ENCODE results near the gene SIRPD.
"Not testable (repeated sequence)": the region's sequence is repeated elsewhere in the genome, so short reads cannot be mapped to it uniquely, and the experiment has no call there.

SIRPD gene

DNA sequence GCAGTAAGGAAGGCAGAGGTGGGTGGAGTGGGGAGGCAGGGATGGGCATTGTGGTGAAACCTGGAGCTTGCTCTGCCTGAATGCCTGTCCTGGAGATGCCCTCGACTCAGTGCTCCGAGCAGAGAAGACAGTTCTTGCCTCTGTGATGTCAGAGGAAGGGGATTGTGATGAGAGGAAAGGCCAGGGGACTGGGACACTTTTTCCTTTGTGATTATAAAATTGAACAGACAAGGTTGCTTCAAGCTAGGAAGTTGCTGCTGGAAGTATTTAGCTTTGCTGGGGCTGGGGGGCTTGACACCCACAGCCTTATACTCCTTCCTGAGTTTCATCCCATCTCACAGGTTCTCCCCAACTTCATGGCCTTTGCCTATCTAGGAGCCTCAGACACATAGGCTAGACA is at the start of gene SIRPD:
SIRPD (minus strand) TSS at position 101 of the 400 bp plus-strand sequence; CDS start at position 49, 52 bp downstream.
- FAIRE-seq, result no peak

GRCh38 chr20:1600736-1601135 is 43.2 kb upstream of the SIRPD start:
- no peak for FAIRE-seq

DNA sequence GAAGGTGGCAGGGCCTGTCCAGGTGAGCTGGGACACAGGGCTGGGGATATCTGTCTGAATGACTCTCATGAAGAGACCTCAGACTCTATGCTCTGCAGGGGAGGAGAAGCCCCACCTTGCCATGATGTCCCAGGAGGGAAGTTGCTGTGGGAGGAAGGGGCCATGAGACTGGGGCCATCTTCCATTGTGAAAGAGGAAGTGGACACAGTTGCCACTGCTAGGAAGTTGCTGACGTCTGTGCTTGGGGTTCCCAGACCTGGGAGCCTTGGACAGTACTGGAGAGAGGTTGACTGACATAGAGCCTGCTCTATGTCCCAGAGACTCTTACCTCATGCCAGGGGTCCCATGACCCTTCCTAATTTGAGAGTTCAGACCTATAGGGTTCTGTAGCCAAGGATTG is 37.8 kb upstream of the SIRPD start:
- no peak for FAIRE-seq

DNA sequence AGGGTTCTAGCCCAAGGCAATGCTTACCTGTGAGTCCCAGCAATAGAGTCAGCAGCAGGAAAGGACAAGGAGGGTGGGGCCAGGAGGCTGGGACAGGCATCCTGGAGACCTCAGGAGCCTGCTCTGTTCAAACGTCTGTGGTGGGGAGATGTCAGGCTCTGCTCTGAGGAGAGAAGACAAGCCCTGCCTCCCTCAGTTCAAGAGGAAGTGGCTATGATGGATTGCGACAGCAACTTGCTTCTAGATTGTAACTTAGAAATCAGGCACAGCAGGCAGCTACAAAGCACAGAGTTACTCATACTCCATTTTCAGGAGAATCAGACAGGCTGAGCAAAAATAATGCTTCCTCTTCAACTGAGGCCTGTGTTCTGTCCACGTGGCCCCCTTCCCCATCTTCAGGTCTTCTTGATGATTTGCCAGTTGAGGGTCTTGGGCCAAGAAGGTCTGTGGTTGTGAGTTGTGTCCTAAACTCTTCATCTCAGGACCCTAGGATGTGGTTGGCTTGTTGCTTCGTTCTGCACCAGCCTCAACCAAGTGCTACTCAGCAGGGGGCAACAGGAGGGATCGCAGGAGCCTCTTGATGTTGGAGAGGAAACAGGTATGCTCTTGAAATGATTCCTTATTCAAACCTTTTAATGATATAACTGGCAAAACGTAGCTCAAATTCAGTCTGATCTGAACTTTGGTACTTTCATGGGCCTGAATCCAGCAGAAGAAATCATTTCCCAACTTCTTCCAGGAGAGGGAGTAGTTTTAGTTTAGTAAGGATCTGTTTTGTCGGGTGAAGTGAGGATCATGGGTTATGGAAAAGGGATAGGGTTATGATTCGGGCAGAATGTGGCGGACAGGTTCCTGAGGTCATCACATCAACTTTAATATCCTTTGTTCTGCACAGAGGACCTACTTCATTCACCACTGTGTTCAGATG is 31.3 kb upstream of the SIRPD start:
- no peak for FAIRE-seq

DNA sequence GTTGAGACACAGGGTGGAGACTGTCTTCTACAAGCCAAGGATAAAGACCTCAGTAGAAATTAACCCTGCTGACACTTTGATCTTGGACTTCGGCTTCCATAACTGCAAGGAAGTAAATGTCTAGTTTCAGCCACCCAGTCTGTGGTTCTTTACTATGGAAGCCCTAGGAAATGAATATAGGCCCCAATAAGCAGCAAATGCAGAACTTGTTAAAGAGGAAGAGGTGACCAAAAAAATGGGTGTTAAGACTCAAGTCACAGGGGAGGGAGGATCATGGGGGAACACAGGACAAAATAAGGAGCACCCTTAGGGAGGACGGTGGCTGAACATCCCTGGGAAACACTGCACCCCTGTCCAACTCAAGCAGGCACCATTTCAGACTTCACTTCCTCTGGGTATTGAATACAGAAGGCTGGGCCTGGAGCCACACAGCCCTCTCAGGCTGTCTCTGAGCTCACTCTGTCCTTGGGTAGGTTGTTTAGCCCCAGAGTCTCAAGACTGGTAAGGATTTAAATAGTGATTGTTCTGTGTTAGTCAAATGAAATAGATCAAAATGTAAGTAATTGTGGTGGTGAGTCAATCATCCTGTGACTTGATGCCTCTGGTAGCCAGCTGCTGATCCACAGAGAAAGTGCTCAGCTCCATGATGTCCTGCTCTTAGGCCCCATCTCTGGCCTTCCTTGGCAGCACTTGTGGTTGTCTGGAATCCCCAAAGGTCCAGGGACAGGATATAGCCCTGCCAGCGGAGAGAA is 30.5 kb upstream of the SIRPD start:
- no peak for FAIRE-seq

DNA sequence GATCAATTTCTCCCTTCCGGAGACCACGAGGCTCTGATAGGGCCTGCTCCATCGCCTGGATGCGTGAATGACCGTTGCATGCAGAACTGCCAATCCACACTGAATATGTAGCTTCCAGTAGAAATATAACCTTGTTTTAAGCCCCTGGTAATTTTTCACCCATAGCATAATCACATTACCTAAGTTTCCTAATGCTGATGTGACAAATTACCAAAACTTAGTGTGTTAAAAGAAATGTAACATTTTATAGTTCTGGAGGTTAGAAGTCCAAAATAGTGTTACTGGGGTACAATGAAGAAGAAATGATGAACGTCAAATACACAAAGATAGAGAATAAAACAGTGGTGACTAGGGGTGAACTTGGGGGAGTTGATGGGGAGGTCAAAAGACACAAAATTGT is 22.0 kb upstream of the SIRPD start:
- FAIRE-seq, result no peak

DNA sequence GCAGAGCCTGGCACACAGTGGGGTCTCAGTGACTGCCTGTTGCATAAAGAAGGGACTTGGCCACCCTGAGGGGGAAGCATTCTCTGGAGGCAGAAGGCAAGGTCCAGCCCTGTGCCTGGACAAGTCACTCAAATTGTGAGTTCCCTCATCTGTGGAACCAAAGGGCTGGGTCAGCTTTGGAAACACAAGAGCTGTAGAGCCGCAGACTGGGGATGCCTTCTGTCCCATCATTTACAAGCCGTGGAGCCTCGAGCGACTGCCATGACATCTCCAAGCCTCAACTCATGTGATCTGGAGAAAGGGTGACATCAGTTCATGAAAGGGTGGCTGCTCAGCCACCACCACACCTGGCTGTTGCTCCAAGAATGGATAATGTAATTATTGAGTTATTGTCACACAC is 20.4 kb upstream of the SIRPD start:
- no peak for FAIRE-seq

GRCh38 chr20:1577313-1577712 is 19.8 kb upstream of the SIRPD start:
- FAIRE-seq, result not testable (repeated sequence)

DNA sequence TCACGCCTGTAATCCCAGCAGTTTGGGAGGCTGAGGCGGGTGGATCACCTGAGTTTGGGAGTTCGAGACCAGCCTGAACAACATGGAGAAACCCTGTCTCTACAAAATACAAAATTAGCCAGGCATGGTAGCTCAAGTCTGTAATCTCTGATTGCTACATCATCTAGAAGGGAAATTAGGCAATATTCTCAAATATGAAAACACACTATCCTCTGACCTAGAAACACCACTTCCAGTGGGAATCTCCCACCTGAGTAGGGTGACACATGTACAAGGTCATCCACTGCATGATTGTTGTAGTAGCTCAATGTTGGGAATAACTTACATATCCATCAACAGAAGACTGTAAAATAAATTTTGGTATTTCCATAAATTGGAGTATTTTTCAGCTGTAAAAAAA is 19.1 kb upstream of the SIRPD start:
- no peak for FAIRE-seq

GRCh38 chr20:1576003-1576402 is 18.5 kb upstream of the SIRPD start:
- not testable (repeated sequence) for FAIRE-seq

GRCh38 chr20:1571583-1571982 is 14.1 kb upstream of the SIRPD start:
- not testable (repeated sequence) for FAIRE-seq

GRCh38 chr20:1569415-1569881 is 11.9 kb upstream of the SIRPD start:
- no peak for FAIRE-seq

DNA sequence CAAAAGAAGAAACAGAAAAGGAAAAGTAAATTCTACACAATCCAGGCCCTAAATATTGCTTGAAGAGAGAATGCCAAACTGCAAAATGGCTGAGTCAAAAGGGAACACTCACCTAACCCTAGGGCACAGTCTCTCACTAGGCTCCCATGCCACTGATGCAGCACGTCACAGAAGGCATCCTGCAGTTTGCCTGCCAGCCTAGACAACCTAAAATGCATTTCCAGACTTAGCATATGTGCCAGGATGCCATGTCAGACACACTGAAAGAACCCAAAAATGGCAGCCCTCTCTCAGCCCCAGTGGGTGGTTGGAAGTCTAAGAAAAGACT is 10.6 kb upstream of the SIRPD start:
- no peak for FAIRE-seq

GRCh38 chr20:1567392-1568162 is 10.1 kb upstream of the SIRPD start:
- no peak for FAIRE-seq

DNA sequence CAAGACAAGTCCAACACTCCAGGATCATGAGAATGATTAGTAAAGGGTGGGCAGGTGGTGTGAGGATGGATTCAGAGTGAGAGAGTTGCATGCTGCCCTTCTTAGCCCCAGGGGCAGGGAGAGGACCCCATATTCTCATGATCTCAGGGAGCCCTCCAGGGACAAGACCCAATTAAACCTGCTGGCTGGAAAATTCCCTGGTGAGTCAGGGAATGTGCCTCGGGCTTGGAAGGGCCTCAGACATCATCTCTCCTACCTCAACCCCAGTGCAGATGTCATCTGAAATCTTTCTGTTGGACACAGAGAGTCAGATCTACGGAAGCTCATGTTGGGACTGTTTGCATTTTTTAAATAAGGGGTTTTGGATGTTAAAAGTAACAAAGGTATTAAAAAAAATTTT is 9.2 kb upstream of the SIRPD start:
- no peak for FAIRE-seq

GRCh38 chr20:1565461-1565860 is 8.0 kb upstream of the SIRPD start:
- FAIRE-seq, result no peak

DNA sequence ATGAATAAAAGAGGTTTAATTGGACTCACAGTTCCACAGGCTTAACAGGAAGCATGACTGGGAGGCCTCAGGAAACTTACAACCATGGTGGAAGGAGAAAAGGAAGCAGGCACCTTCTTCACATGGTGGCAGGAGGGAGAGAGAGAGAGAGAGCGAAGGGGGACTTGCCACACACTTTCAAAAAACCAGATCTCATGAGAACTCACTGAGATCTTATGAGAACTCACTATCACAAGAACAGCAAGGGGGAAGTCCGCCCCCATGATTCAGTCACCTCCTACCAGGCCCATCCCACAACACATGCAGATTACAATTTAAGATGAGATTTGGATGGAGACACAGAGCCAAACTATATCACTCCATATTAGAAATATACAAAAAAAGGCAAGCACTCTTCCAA is 6.1 kb upstream of the SIRPD start:
- no peak for FAIRE-seq

DNA sequence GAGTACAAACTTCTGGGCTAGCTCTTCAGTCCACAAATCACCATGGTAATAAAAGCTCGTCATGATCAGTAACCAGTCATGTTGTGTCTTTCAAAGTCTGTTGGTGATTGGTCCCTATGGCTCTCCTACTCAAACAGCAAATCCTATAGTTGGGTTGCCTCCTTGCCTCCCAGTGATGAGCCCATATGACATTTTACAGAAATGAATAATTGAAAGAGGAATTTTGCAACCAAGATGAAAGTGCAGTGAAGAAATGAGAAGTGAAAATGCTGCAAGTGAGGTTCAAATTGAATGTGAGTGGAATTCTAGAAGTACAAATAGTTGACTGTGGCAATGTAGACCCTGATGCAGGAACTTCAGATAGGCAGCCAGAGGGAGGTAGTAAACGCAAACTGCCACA is 5.1 kb upstream of the SIRPD start:
- FAIRE-seq, result no peak

- no peak for FAIRE-seq
These were observed 3.8 kb upstream of the SIRPD start for GRCh38 chr20:1561350-1561749.

DNA sequence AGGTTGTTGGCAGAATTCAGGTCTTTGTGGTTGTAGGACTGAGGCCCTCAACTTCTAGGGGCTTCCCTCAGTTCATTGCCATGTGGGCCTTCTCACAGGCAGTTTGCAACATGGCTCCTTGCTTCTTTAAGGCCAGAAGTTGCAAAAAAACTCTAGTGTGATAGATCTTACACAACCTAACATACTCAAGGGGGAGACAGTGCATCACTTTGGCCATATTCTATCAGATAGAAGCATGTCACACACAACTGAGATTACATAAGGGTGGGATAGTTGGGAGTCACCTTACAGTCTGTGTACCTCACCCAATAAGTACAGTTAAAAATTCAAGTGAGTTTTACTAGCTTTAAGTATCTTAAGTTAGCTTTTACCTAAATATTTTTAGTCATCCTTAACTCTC is 1.6 kb downstream of the SIRPD start:
- no peak for FAIRE-seq

DNA sequence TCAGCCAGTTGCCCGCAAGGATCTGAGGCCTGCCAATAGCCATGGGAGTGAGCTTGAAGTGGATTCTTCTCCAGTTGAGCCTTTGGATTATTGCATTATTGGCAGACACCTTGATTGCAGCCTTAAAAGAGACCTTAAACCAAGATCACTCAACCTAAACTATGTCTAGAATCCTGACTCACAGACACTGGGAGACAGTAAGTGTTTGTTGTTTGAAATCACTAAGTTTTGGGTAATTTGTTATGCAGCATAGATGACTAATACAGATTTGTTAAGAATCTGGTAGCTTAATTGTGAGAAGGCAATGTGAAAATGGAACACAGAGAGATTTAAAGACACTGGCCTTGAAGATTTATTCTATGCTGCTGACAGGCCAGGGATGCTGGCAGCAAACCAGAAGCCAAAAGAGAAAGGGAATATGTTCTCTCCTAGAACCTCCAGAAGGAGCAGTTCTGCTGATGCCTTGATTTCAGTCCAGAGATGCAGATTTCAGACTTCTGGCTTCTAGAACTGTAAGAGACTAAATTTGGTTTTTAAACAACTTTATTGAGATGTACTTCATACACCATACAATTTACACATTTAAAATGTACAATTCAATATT is 17.6 kb downstream of the SIRPD start:
- FAIRE-seq, result no peak

DNA sequence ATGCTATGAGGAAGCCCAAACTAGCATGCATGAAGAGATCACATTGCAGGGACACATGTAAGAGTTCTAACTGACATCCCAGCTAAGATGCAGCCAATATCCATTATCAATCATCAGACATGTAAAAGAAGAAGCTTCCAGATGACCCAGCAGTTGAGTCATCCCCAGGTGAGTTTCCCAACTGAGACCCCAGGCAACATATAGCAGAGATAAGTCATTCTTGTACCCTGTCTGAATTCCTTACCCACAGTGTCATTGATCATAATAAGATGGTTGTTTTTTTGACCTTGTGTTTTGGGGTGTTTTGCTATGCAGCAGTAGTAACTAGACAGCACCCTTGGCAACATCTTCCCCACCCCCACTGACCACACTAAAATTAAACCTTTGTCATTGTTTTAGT is 18.9 kb downstream of the SIRPD start:
- no peak for FAIRE-seq

GRCh38 chr20:1537731-1538058 is 19.8 kb downstream of the SIRPD start:
- FAIRE-seq, result no peak

Measured in endometrium (tissue), 2 donors.